Gastrocnemius medialis (tissue), 4 donors: ENCODE results near the gene NCOA3. TPM values are rescaled to one million over a fixed set of nuclear protein-coding genes. Genes with fewer than 3 reads are reported as not detected.
A peak's percentile ranks its signal among the peaks of the same experiment; 100 is the strongest.
"Not testable (repeated sequence)": the region's sequence is repeated elsewhere in the genome, so short reads cannot be mapped to it uniquely, and the experiment has no call there.

Experiments
- ATAC-seq, 2 donors: fragments of 150-250 bp; one replicate each; pipeline ENCODE4 v1.9.1; 2016
- DNase-seq, 2 donors: peaks; one replicate each; pipeline ENCODE4 v3.0.0-alpha.2; 2019
- H3K27ac ChIP-seq, 4 donors: fragments of 200-600 bp; sonication (generic); 1 replicate in 1 of 4; 2 replicates in 3 of 4; pipeline ENCODE4 v1.5.1; 2016 to 2018; ENCODE audit warnings: mild to moderate bottlenecking in 2 of 4, moderate library complexity in 1 of 4
- H3K27me3 ChIP-seq, 3 donors: fragments of 200-600 bp; sonication (generic) in 2 of 3; 1 replicate in 1 of 3; 2 replicates in 2 of 3; pipeline versions ENCODE4 v1.5.1 to v1.6.0; 2016 to 2019; ENCODE audit warnings: mild to moderate bottlenecking in 1 of 3, moderate library complexity in 1 of 3
- H3K36me3 ChIP-seq, 2 donors: fragments of 200-600 bp; sonication (generic) in 1 of 2; one replicate each; pipeline ENCODE4 v1.5.1; 2017 to 2018
- H3K4me1 ChIP-seq, 2 donors: fragments of 200-600 bp; sonication (generic) in 1 of 2; one replicate each; pipeline ENCODE4 v1.5.1; 2016 to 2017; ENCODE audit warnings: mild to moderate bottlenecking in 2 of 2
- H3K4me3 ChIP-seq, 4 donors: fragments of 200-600 bp; sonication (generic) in 3 of 4; 1 replicate in 1 of 4; 2 replicates in 3 of 4; pipeline ENCODE4 v1.5.1; 2016 to 2019; ENCODE audit warnings: mild to moderate bottlenecking in 2 of 4
- H3K9me3 ChIP-seq, 3 donors: fragments of 200-600 bp; sonication (generic) in 2 of 3; 1 replicate in 1 of 3; 2 replicates in 2 of 3; pipeline ENCODE4 v1.5.1; 2016 to 2019
- CTCF ChIP-seq, 5 experiments: fragments of 450-650 bp in 3 of 5; fragments of 200-600 bp in 2 of 5; sonication (generic) in 2 of 5; IDR thresholded peaks in 4 of 5; conservative IDR thresholded peaks in 1 of 5; 1 replicate in 4 of 5; 2 replicates in 1 of 5; pipeline ENCODE4 v1.5.1; 2016 to 2019; ENCODE audit warnings: antibody characterized with exemption in 5 of 5, mild to moderate bottlenecking in 3 of 5, moderate library complexity in 3 of 5
- POLR2A ChIP-seq, 2 donors: fragments of 450-650 bp; IDR thresholded peaks; one replicate each; pipeline ENCODE4 v1.6.1; 2017; ENCODE audit warnings: antibody characterized with exemption in 2 of 2, mild to moderate bottlenecking in 2 of 2, moderate library complexity in 2 of 2
- in situ Hi-C, 4 donors: fragments of 200-750 bp; cut with MboI; loops; one replicate each; pipeline versions ENCODE4 v1.15.0 to v1.8.0; 2017; ENCODE audit warnings: low sequenced_read_pairs in 4 of 4
- intact Hi-C: fragments of 100-400 bp; cut with DNase I; formaldehyde crosslinking; loops from one replicate; pipeline ENCODE4 v1.15.1; 2023; ENCODE audit warnings: low total_unique reads
- total RNA-seq, 4 donors: library from RNA; depleted of rRNA; stranded (reverse); fragments of >200 nt; gene quantifications; one replicate each; pipeline versions ENCODE4 v1.1.0 to v1.2.3, GENCODE V29; 2016

The NCOA3 gene
- total RNA-seq, 4 donors from 2014 or later: 52.5 to 86.1 (median 70.1) TPM

DNA sequence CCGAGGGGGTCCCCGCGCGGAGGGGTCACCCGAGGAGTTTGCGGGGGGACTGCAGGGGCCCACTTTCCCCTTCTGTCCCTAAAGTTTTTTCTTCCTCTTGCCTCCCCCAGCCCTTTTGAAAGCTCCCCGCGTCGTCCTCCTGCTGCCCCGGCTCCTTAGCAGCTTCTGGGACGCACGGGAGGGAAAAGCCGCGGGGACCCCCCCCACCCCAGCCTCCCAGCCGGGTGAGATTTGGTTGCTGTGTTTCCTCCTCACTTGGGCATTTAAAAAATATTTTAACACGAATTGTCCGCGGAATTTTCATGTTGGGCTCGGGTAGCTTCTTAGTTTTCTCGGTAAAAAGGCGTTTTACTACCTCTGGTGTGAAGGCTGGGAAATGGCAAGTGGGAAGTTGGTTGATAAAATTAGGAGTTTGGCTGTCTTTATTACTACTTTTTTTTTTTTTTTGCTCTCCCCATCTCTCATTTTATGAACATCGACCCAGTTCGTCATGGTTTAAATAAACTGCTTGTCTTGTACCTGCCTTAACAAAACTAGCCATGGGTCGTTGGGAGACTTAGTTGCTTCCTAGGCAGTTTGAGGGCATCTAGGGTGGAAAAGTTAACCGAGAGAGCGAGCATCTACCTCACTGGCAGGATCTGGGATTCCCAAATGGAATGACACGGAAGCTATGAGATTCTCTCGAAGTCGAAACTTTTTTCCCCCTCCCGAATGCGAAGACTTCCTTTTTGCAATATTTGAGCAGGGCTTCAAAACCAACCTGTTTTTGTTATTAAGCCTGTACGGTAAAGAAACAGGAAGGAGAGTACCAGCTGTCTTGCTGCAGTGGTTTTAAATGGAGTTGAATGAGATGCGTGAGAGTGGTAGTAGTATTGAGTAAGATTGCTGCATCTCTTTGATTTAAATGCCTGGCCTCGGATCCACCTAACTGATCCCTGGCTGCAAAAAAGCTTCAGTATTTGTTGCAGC is 868 bp downstream of the NCOA3 start:
- H3K36me3 ChIP-seq: no peaks in the 10 kb centered on the region
- peak overlapping the region; percentile 93 to 98 (median 98) for H3K27ac ChIP-seq
- in situ Hi-C loops: loop anchor here in 3 of 4 donors (10.0 to 25.0 kb wide), 3 partner anchors 62 to 122 kb away; no protein-coding TSS in a partner anchor
- DNase-seq (no peak), ATAC-seq (peak; percentile 28 to 35)
- TF ChIP-seq POLR2A (IDR thresholded peaks at IDR 0.05) (no peak), CTCF (IDR thresholded peaks at IDR 0.05 in 4 of 5, conservative IDR thresholded peaks at IDR 0.05 in 1 of 5) (no peak)
- H3K27me3 ChIP-seq: no peaks in the 10 kb centered on the region
- no peaks in the 10 kb centered on the region for H3K9me3 ChIP-seq
- peak overlapping the region; percentile 88 to 100 (median 98) for H3K4me3 ChIP-seq
- peaks cover 35 to 43% of the 10 kb centered on the region in 2 donors for H3K4me1 ChIP-seq
- intact Hi-C loops: loop anchor here (5.0 kb wide), 4 partner anchors 65 to 230 kb away; no protein-coding TSS in a partner anchor

DNA sequence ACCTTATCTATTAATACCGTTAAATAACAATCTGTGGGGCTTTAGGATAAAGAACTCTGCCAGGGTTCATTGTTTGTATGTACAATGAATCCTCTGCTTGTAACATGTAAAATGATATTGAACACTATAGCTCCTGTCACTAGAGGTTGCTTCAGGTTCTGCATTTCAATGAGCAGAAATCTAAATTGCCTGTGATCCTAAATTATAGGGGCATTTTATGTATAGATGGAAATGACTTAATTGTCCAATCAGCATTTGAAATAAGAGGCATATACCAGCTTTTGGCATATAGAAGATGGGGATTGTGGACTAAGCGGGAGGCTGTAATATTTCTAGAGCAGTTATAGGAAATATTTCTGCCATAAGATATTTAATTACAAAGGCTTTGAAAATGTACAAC is 2.0 kb downstream of the NCOA3 start:
- H3K27ac ChIP-seq: peak overlapping the region in 2 of 4 donors; percentile 98
- H3K9me3 ChIP-seq: no peaks in the 10 kb centered on the region
- intact Hi-C loops: loop anchor here (5.0 kb wide), 4 partner anchors 64 to 231 kb away; no protein-coding TSS in a partner anchor
- no peaks in the 10 kb centered on the region for H3K36me3 ChIP-seq
- peaks cover 43 to 45% of the 10 kb centered on the region in 2 donors for H3K4me1 ChIP-seq
- in situ Hi-C loops: loop anchor here in 3 of 4 donors (10.0 to 25.0 kb wide), 3 partner anchors 61 to 121 kb away; no protein-coding TSS in a partner anchor
- DNase-seq (no peak), ATAC-seq (no peak)
- H3K27me3 ChIP-seq: no peaks in the 10 kb centered on the region
- no peak for TF ChIP-seq POLR2A (IDR thresholded peaks at IDR 0.05)
- peak in 1 of 5 experiments; percentile 10 for TF ChIP-seq CTCF (IDR thresholded peaks at IDR 0.05 in 4 of 5, conservative IDR thresholded peaks at IDR 0.05 in 1 of 5)
- peak overlapping the region; percentile 88 to 100 (median 98) for H3K4me3 ChIP-seq

DNA sequence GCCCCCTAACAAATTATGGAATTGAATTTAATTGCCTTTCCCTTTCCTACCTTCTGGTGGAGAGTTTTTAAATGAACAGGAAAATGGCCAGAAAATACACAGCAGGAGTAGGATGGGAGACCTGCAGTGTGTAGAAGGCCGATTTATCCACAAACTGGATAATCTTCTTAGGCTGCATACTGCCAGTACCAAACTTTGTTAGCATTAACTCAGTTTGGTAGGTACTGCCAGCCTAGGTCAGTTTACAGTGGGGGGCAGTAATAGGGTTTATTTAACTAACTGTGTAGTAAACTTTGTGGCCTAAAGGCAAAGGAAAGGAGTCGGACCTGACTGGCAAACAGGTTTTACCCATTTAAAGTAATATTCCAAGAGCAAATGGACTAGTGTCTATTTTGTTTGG is 4.6 kb downstream of the NCOA3 start:
- in situ Hi-C loops (loop anchor here in 3 of 4 donors (10.0 to 25.0 kb wide), 3 partner anchors 58 to 118 kb away; no protein-coding TSS in a partner anchor), intact Hi-C loops (no loop called here)
- Histone ChIP-seq H3K27ac (no peak overlapping the region), H3K27me3 (no peaks in the 10 kb centered on the region), H3K4me3 (no peak overlapping the region), H3K36me3 (no peaks in the 10 kb centered on the region), H3K4me1 (peaks cover 40 to 41% of the 10 kb centered on the region in 2 donors), H3K9me3 (no peaks in the 10 kb centered on the region)
- no peak for ATAC-seq
- no peak for TF ChIP-seq CTCF (IDR thresholded peaks at IDR 0.05 in 4 of 5, conservative IDR thresholded peaks at IDR 0.05 in 1 of 5)
- TF ChIP-seq POLR2A (IDR thresholded peaks at IDR 0.05): no peak
- DNase-seq: no peak

- intact Hi-C loops (no loop called here), in situ Hi-C loops (loop anchor here in 3 of 4 donors (10.0 to 25.0 kb wide), 3 partner anchors 58 to 118 kb away; no protein-coding TSS in a partner anchor)
- no peak overlapping the region for H3K27ac ChIP-seq
- no peaks in the 10 kb centered on the region for H3K36me3 ChIP-seq
- no peak for DNase-seq
- no peaks in the 10 kb centered on the region for H3K9me3 ChIP-seq
- ATAC-seq: no peak
- no peaks in the 10 kb centered on the region for H3K27me3 ChIP-seq
- no peak overlapping the region for H3K4me3 ChIP-seq
- TF ChIP-seq POLR2A (IDR thresholded peaks at IDR 0.05): no peak
- TF ChIP-seq CTCF (IDR thresholded peaks at IDR 0.05 in 4 of 5, conservative IDR thresholded peaks at IDR 0.05 in 1 of 5): no peak
- peaks cover 39% of the 10 kb centered on the region in 2 donors for H3K4me1 ChIP-seq
Observed at GRCh38 chr20:47506850-47507249, 5.2 kb downstream of the NCOA3 start.

GRCh38 chr20:47507275-47507981 is 5.7 kb downstream of the NCOA3 start:
- H3K4me3 ChIP-seq, H3K36me3 ChIP-seq, DNase-seq, intact Hi-C loops, H3K27ac ChIP-seq, ATAC-seq, H3K9me3 ChIP-seq, H3K27me3 ChIP-seq: not testable (repeated sequence)
- in situ Hi-C loops: loop anchor here in 3 of 4 donors (10.0 to 25.0 kb wide), 3 partner anchors 57 to 117 kb away; no protein-coding TSS in a partner anchor
- peaks cover 39% of the 10 kb centered on the region in 2 donors for H3K4me1 ChIP-seq
